HCT116 (cell line): ENCODE measurements around the gene COL5A2.

ENCODE experiments used
- EZH2 ChIP-seq: fragments of 200-600 bp; sonication (generic); IDR thresholded peaks from 2 replicates; pipeline ENCODE4 v1.6.1; 2017; ENCODE audit warnings: antibody characterized with exemption, mixed run types
- POLR2A ChIP-seq: IDR thresholded peaks from 2 replicates; pipeline ENCODE4 v1.7.0; 2011; ENCODE audit warnings: borderline replicate concordance; ENCODE audit not compliant: insufficient read depth, insufficient read length; ENCODE audit errors: extremely low read depth
- REST ChIP-seq: IDR thresholded peaks from 2 replicates; pipeline ENCODE4 v1.6.1; 2012; ENCODE audit warnings: low read depth
- SRF ChIP-seq: IDR thresholded peaks from 2 replicates; pipeline ENCODE4 v1.6.1; 2012; ENCODE audit warnings: low read depth
- YY1 ChIP-seq: IDR thresholded peaks from 2 replicates; pipeline ENCODE4 v1.6.1; 2011; ENCODE audit warnings: low read length, low read depth, moderate library complexity, mild to moderate bottlenecking; ENCODE audit not compliant: insufficient replicate concordance; ENCODE audit errors: extremely low read depth
- ZNF274 ChIP-seq: fragments of 200-500 bp; sonication (Bioruptor generic); IDR thresholded peaks from 2 replicates; pipeline ENCODE4 v1.6.1; 2014; ENCODE audit warnings: mild to moderate bottlenecking, low read depth, low read length, inconsistent platforms
- TF ChIP-seq, protein P1 (sequence below), 3 experiments: fragments of 200-600 bp in 1 of 3; sonication (generic) in 1 of 3; IDR thresholded peaks in 2 of 3; conservative IDR thresholded peaks in 1 of 3; 2 replicates each; pipeline ENCODE4 v1.5.1; 2012 to 2017; ENCODE audit warnings: low read depth in 2 of 3, low read length in 2 of 3, antibody characterized with exemption in 1 of 3, borderline replicate concordance in 1 of 3, control low read depth in 1 of 3, mild to moderate bottlenecking in 1 of 3, mixed read lengths in 1 of 3, mixed run types in 1 of 3, moderate library complexity in 1 of 3; ENCODE audit not compliant: insufficient read depth in 1 of 3

DNA sequence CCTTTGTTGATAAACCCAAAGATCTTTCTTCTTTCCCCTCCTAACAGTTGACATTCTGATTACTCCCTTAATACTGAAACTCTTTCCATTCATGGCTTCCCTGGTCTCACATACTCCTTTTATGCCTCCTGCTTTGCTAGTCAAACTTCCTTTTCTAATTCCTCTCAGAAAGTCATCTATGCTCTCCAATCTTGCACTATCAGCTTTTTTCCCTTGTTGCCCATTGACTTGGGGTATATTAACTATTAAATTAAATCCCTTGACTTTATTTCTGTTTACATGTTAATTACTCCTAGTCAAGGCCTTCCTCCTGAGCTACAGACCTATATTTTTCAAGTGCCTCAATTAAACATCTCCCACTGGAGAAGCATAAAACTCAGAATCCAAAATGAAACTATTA is 3.6 kb upstream of the COL5A2 start:
- TF ChIP-seq, protein P1, sequence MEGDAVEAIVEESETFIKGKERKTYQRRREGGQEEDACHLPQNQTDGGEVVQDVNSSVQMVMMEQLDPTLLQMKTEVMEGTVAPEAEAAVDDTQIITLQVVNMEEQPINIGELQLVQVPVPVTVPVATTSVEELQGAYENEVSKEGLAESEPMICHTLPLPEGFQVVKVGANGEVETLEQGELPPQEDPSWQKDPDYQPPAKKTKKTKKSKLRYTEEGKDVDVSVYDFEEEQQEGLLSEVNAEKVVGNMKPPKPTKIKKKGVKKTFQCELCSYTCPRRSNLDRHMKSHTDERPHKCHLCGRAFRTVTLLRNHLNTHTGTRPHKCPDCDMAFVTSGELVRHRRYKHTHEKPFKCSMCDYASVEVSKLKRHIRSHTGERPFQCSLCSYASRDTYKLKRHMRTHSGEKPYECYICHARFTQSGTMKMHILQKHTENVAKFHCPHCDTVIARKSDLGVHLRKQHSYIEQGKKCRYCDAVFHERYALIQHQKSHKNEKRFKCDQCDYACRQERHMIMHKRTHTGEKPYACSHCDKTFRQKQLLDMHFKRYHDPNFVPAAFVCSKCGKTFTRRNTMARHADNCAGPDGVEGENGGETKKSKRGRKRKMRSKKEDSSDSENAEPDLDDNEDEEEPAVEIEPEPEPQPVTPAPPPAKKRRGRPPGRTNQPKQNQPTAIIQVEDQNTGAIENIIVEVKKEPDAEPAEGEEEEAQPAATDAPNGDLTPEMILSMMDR (IDR thresholded peaks at IDR 0.05 in 2 of 3, conservative IDR thresholded peaks at IDR 0.05 in 1 of 3; ENCODE audit: borderline replicate concordance in 1 of 3, insufficient read depth in 1 of 3, low read depth in 2 of 3, low read length in 2 of 3), result no peak
- no peak for TF ChIP-seq REST
- TF ChIP-seq EZH2, result no peak
- TF ChIP-seq POLR2A, result no peak
- TF ChIP-seq YY1, result no peak
- TF ChIP-seq SRF, result no peak
- TF ChIP-seq ZNF274, result no peak
